Activated CD8-positive, alpha-beta T cell treated with anti-CD3 and anti-CD28 coated beads, Interleukin-2, amount 10 ng/mL, durations not matched to agents 7 days and 5 days (primary cell): ENCODE measurements around the gene GSN. TPM values are rescaled to one million over a fixed set of nuclear protein-coding genes. Genes with fewer than 3 reads are reported as not detected.

ENCODE experiments used
- ATAC-seq: fragments of 150-1000 bp; cut with Tn5 transposase; one replicate; pipeline ENCODE4 v1.10.0; 2021; ENCODE audit warnings: moderate library complexity
- CTCF ChIA-PET: fragments of 350-600 bp; sonication (Branson Sonifier 250); formaldehyde crosslinking; loops from one replicate; lab custom pipeline; 2021; ENCODE audit warnings: antibody characterized with exemption; lab: Charles Lee
- POLR2A ChIA-PET: fragments of 350-600 bp; sonication (Branson Sonifier 250); formaldehyde crosslinking; loops from one replicate; lab custom pipeline; 2021; ENCODE audit warnings: antibody characterized with exemption; lab: Charles Lee
- DNase-seq: peaks from one replicate; pipeline ENCODE4 v3.0.0-alpha.2; 2020
- H3K27ac Mint-ChIP-seq: one replicate; pipeline ENCODE4 v1.8.0; 2021; ENCODE audit warnings: mild to moderate bottlenecking, mixed read lengths
- H3K27me3 Mint-ChIP-seq: one replicate; pipeline ENCODE4 v1.8.0; 2021; ENCODE audit warnings: low read depth, mixed read lengths
- H3K36me3 Mint-ChIP-seq: one replicate; pipeline ENCODE4 v1.8.0; 2021; ENCODE audit warnings: low read depth, mixed read lengths
- H3K4me1 Mint-ChIP-seq: one replicate; pipeline ENCODE4 v1.8.0; 2021; ENCODE audit warnings: low read depth, mixed read lengths
- H3K4me3 Mint-ChIP-seq: one replicate; pipeline ENCODE4 v1.8.0; 2021; ENCODE audit warnings: mild to moderate bottlenecking, mixed read lengths
- H3K9me3 Mint-ChIP-seq: one replicate; pipeline ENCODE4 v1.8.0; 2022; ENCODE audit warnings: mixed read lengths; ENCODE audit not compliant: insufficient read depth
- total RNA-seq, 2 experiments: library from RNA; stranded (reverse); gene quantifications; one replicate each; pipeline ENCODE4 v1.2.3, GENCODE V29; 2021

Gene GSN
- total RNA-seq, 2 experiments from 2014 or later: 4.0 to 4.2 TPM

- ATAC-seq: no peak
- Mint-ChIP-seq H3K27me3 (no peaks in the 10 kb centered on the region), H3K4me1 (peaks cover 3% of the 10 kb centered on the region), H3K36me3 (no peaks in the 10 kb centered on the region), H3K27ac (no peak overlapping the region), H3K4me3 (no peak overlapping the region), H3K9me3 (no peaks in the 10 kb centered on the region)
- POLR2A ChIA-PET: no interaction called here
- DNase-seq: no peak
- CTCF ChIA-PET: interaction anchor here (1.2 to 1.9 kb wide), 2 partner anchors 26 to 38 kb away, joined by 4 to 11 read pairs; no protein-coding TSS in a partner anchor
These were observed 15.7 kb upstream of the GSN start for GRCh38 chr9:121252104-121252851.

GRCh38 chr9:121253162-121253561 lies 14.8 kb upstream of the GSN start:
- ATAC-seq (no peak), DNase-seq (no peak)
- H3K9me3 Mint-ChIP-seq: no peaks in the 10 kb centered on the region
- POLR2A ChIA-PET: no interaction called here
- H3K4me3 Mint-ChIP-seq: no peak overlapping the region
- no peaks in the 10 kb centered on the region for H3K27me3 Mint-ChIP-seq
- H3K36me3 Mint-ChIP-seq: no peaks in the 10 kb centered on the region
- peaks cover 3% of the 10 kb centered on the region for H3K4me1 Mint-ChIP-seq
- no peak overlapping the region for H3K27ac Mint-ChIP-seq
- CTCF ChIA-PET: interaction anchor here (1.2 to 1.9 kb wide), 3 partner anchors 25 to 39 kb away, joined by 3 to 11 read pairs (median 4); no protein-coding TSS in a partner anchor

- Mint-ChIP-seq H3K4me3 (no peak overlapping the region), H3K9me3 (no peaks in the 10 kb centered on the region), H3K27ac (no peak overlapping the region), H3K36me3 (no peaks in the 10 kb centered on the region), H3K27me3 (no peaks in the 10 kb centered on the region), H3K4me1 (peaks cover 3% of the 10 kb centered on the region)
- ChIA-PET POLR2A (no interaction called here), CTCF (interaction anchor here (1.4 to 1.9 kb wide), 2 partner anchors 24 to 31 kb away, joined by 3 to 11 read pairs; no protein-coding TSS in a partner anchor)
- DNase-seq (no peak), ATAC-seq (no peak)
These were observed 14.0 kb upstream of the GSN start for GRCh38 chr9:121253821-121254501.

GRCh38 chr9:121259498-121259897 lies 8.5 kb upstream of the GSN start:
- H3K36me3 Mint-ChIP-seq: no peaks in the 10 kb centered on the region
- peaks cover 2% of the 10 kb centered on the region for H3K27me3 Mint-ChIP-seq
- no peaks in the 10 kb centered on the region for H3K4me1 Mint-ChIP-seq
- no peaks in the 10 kb centered on the region for H3K9me3 Mint-ChIP-seq
- ATAC-seq (no peak), DNase-seq (no peak)
- POLR2A ChIA-PET: no interaction called here
- CTCF ChIA-PET: interaction anchor here (0.7 to 4.4 kb wide), 4 partner anchors 19 to 47 kb away, joined by 3 to 26 read pairs (median 4); no protein-coding TSS in a partner anchor
- no peak overlapping the region for H3K27ac Mint-ChIP-seq
- H3K4me3 Mint-ChIP-seq: no peak overlapping the region

GRCh38 chr9:121259935-121260334 lies 8.0 kb upstream of the GSN start:
- H3K27ac Mint-ChIP-seq: no peak overlapping the region
- POLR2A ChIA-PET: no interaction called here
- CTCF ChIA-PET: interaction anchor here (1.1 to 4.4 kb wide), 4 partner anchors 18 to 56 kb away, joined by 3 to 26 read pairs (median 4); no protein-coding TSS in a partner anchor
- H3K4me3 Mint-ChIP-seq: no peak overlapping the region
- no peaks in the 10 kb centered on the region for H3K36me3 Mint-ChIP-seq
- DNase-seq (no peak), ATAC-seq (no peak)
- H3K4me1 Mint-ChIP-seq: no peaks in the 10 kb centered on the region
- no peaks in the 10 kb centered on the region for H3K9me3 Mint-ChIP-seq
- peaks cover 2% of the 10 kb centered on the region for H3K27me3 Mint-ChIP-seq

GRCh38 chr9:121260457-121261106 lies 7.4 kb upstream of the GSN start:
- no peaks in the 10 kb centered on the region for H3K4me1 Mint-ChIP-seq
- peaks cover 2% of the 10 kb centered on the region for H3K27me3 Mint-ChIP-seq
- DNase-seq (no peak), ATAC-seq (no peak)
- ChIA-PET POLR2A (no interaction called here), CTCF (interaction anchor here (1.1 to 4.4 kb wide), 3 partner anchors 18 to 55 kb away, joined by 4 to 26 read pairs (median 4); no protein-coding TSS in a partner anchor)
- no peak overlapping the region for H3K27ac Mint-ChIP-seq
- no peaks in the 10 kb centered on the region for H3K36me3 Mint-ChIP-seq
- H3K9me3 Mint-ChIP-seq: no peaks in the 10 kb centered on the region
- H3K4me3 Mint-ChIP-seq: no peak overlapping the region

- ChIA-PET CTCF (interaction anchor here (4.4 kb wide), 1 partner anchor 17 kb away, joined by 26 read pairs; no protein-coding TSS in a partner anchor), POLR2A (no interaction called here)
- Mint-ChIP-seq H3K4me1 (no peaks in the 10 kb centered on the region), H3K27ac (no peak overlapping the region), H3K9me3 (no peaks in the 10 kb centered on the region), H3K4me3 (no peak overlapping the region), H3K36me3 (no peaks in the 10 kb centered on the region), H3K27me3 (peaks cover 2% of the 10 kb centered on the region)
- ATAC-seq (no peak), DNase-seq (no peak)
These were observed 6.9 kb upstream of the GSN start for GRCh38 chr9:121261107-121261460.

GRCh38 chr9:121261755-121262154 lies 6.2 kb upstream of the GSN start:
- POLR2A ChIA-PET: no interaction called here
- peaks cover 2% of the 10 kb centered on the region for H3K27me3 Mint-ChIP-seq

GRCh38 chr9:121262423-121262822 lies 5.5 kb upstream of the GSN start:
- peaks cover 2% of the 10 kb centered on the region for H3K27me3 Mint-ChIP-seq
- H3K9me3 Mint-ChIP-seq: no peaks in the 10 kb centered on the region
- no peak overlapping the region for H3K4me3 Mint-ChIP-seq
- ChIA-PET POLR2A (no interaction called here), CTCF (interaction anchor here (0.6 to 4.4 kb wide), 3 partner anchors 16 to 48 kb away, joined by 3 to 26 read pairs (median 3); no protein-coding TSS in a partner anchor)
- H3K27ac Mint-ChIP-seq: no peak overlapping the region
- ATAC-seq (no peak), DNase-seq (no peak)
- no peaks in the 10 kb centered on the region for H3K36me3 Mint-ChIP-seq
- no peaks in the 10 kb centered on the region for H3K4me1 Mint-ChIP-seq

More at GRCh38 chr9:121261755-121262154, 6.2 kb upstream of the GSN start:
- Mint-ChIP-seq H3K4me3 (no peak overlapping the region), H3K27ac (no peak overlapping the region), H3K36me3 (no peaks in the 10 kb centered on the region), H3K9me3 (no peaks in the 10 kb centered on the region), H3K4me1 (no peaks in the 10 kb centered on the region)
- DNase-seq (no peak), ATAC-seq (no peak)
- CTCF ChIA-PET: interaction anchor here (0.6 to 4.4 kb wide), 3 partner anchors 16 to 48 kb away, joined by 3 to 26 read pairs (median 3); no protein-coding TSS in a partner anchor

GRCh38 chr9:121262953-121263352 lies 5.0 kb upstream of the GSN start:
- ChIA-PET POLR2A (no interaction called here), CTCF (interaction anchor here (1.3 to 4.4 kb wide), 2 partner anchors 15 to 49 kb away, joined by 3 to 26 read pairs; no protein-coding TSS in a partner anchor)
- no peaks in the 10 kb centered on the region for H3K36me3 Mint-ChIP-seq
- no peak overlapping the region for H3K4me3 Mint-ChIP-seq
- no peak overlapping the region for H3K27ac Mint-ChIP-seq
- no peak for DNase-seq
- H3K4me1 Mint-ChIP-seq: no peaks in the 10 kb centered on the region
- H3K27me3 Mint-ChIP-seq: peaks cover 2% of the 10 kb centered on the region
- ATAC-seq: no peak
- H3K9me3 Mint-ChIP-seq: no peaks in the 10 kb centered on the region

- Mint-ChIP-seq H3K27ac (no peak overlapping the region), H3K36me3 (no peaks in the 10 kb centered on the region)
These were observed 1.6 kb upstream of the GSN start for GRCh38 chr9:121266356-121266755.

More at GRCh38 chr9:121266356-121266755, 1.6 kb upstream of the GSN start:
- Mint-ChIP-seq H3K9me3 (no peaks in the 10 kb centered on the region), H3K4me1 (peaks cover 19% of the 10 kb centered on the region), H3K27me3 (peaks cover 16% of the 10 kb centered on the region), H3K4me3 (no peak overlapping the region)
- ATAC-seq: no peak
- ChIA-PET POLR2A (no interaction called here), CTCF (interaction anchor here (1.2 kb wide), 1 partner anchor 12 kb away, joined by 4 read pairs; no protein-coding TSS in a partner anchor)
- DNase-seq: no peak
